OCI-LY1 (cell line): ENCODE results near the gene ELK3.

Source experiments
- H2AFZ ChIP-seq: fragments of 200-600 bp; sonication (generic), shearing (Covaris generic); 2 replicates; pipeline ENCODE4 v1.6.0; 2014; ENCODE audit warnings: antibody characterized with exemption, mild to moderate bottlenecking, low read length
- H3F3A ChIP-seq: fragments of 200-600 bp; sonication (generic), shearing (Covaris generic); 2 replicates; pipeline ENCODE4 v1.6.0; 2014; ENCODE audit warnings: mild to moderate bottlenecking, antibody characterized with exemption, low read length, moderate library complexity; ENCODE audit not compliant: insufficient read depth
- H3K27ac ChIP-seq: fragments of 200-600 bp; sonication (generic); 2 replicates; pipeline ENCODE4 v1.5.1; 2014; ENCODE audit warnings: low read length, mixed run types, mild to moderate bottlenecking, low read depth; ENCODE audit not compliant: poor library complexity, severe bottlenecking
- H3K27me3 ChIP-seq: fragments of 200-600 bp; sonication (generic); 2 replicates; pipeline ENCODE4 v1.6.0; 2014; ENCODE audit warnings: antibody characterized with exemption, mild to moderate bottlenecking, low read length, moderate library complexity; ENCODE audit not compliant: insufficient read depth
- H3K36me3 ChIP-seq: fragments of 200-600 bp; sonication (generic); 2 replicates; pipeline ENCODE4 v1.6.1; 2014; ENCODE audit warnings: mild to moderate bottlenecking, antibody characterized with exemption, low read length, moderate library complexity, mixed read lengths; ENCODE audit not compliant: insufficient read depth
- H3K4me1 ChIP-seq: fragments of 200-600 bp; sonication (generic); 2 replicates; pipeline ENCODE4 v1.5.1; 2014; ENCODE audit warnings: mild to moderate bottlenecking, low read length, moderate library complexity; ENCODE audit not compliant: insufficient read depth, severe bottlenecking
- H3K4me2 ChIP-seq: fragments of 200-600 bp; sonication (generic), shearing (Covaris generic); 2 replicates; pipeline ENCODE4 v1.6.1; 2014; ENCODE audit warnings: low read length
- H3K4me3 ChIP-seq: fragments of 200-600 bp; sonication (generic); 2 replicates; pipeline ENCODE4 v1.5.1; 2014; ENCODE audit warnings: low read length, low read depth, mild to moderate bottlenecking, mixed read lengths; ENCODE audit not compliant: poor library complexity, severe bottlenecking
- H3K79me2 ChIP-seq: fragments of 200-600 bp; shearing (Covaris generic); 2 replicates; pipeline ENCODE4 v1.6.1; 2016; ENCODE audit warnings: mixed run types, low read length, mixed read lengths; ENCODE audit not compliant: insufficient read depth
- H3K9ac ChIP-seq: fragments of 200-600 bp; sonication (generic), shearing (Covaris generic); 2 replicates; pipeline ENCODE4 v1.6.1; 2014; ENCODE audit warnings: mild to moderate bottlenecking, low read length, mixed read lengths
- H3K9me2 ChIP-seq: fragments of 200-600 bp; sonication (generic), shearing (Covaris generic); 2 replicates; pipeline ENCODE4 v1.6.1; 2014; ENCODE audit warnings: low read depth, mild to moderate bottlenecking, low read length, mixed read lengths
- H3K9me3 ChIP-seq: fragments of 200-600 bp; shearing (Covaris generic); 2 replicates; pipeline ENCODE4 v1.6.1; 2014; ENCODE audit warnings: low read length, mixed read lengths
- H4K20me1 ChIP-seq: fragments of 200-600 bp; sonication (generic), shearing (Covaris generic); 2 replicates; pipeline ENCODE4 v1.6.0; 2016; ENCODE audit warnings: mild to moderate bottlenecking, low read length; ENCODE audit not compliant: insufficient read depth
- CTCF ChIP-seq: fragments of 200-600 bp; sonication (generic), shearing (Covaris generic); IDR thresholded peaks from 2 replicates; pipeline ENCODE4 v1.5.1; 2017; ENCODE audit warnings: mild to moderate bottlenecking, antibody characterized with exemption, low read length, moderate library complexity, mixed read lengths
- EZH2 ChIP-seq: fragments of 200-600 bp; sonication (generic), shearing (Covaris generic); IDR thresholded peaks from 2 replicates; pipeline ENCODE4 v1.8.0; 2017; ENCODE audit warnings: borderline replicate concordance, mixed run types, mild to moderate bottlenecking, antibody characterized with exemption, low read length, moderate library complexity, mixed read lengths

ELK3 gene

GRCh38 chr12:96236221-96236822 is 42.1 kb downstream of the ELK3 start:
- no peaks in the 10 kb centered on the region for H3K79me2 ChIP-seq
- H3K27ac ChIP-seq, result no peak overlapping the region
- H3K36me3 ChIP-seq, result no peaks in the 10 kb centered on the region
- no peaks in the 10 kb centered on the region for H3K9me3 ChIP-seq
- H4K20me1 ChIP-seq, result no peaks in the 10 kb centered on the region
- H3K4me2 ChIP-seq, result no peak overlapping the region
- TF ChIP-seq CTCF (no peak), EZH2 (no peak)
- H3K9ac ChIP-seq, result no peak overlapping the region
- H3K9me2 ChIP-seq, result no peaks in the 10 kb centered on the region
- no peaks in the 10 kb centered on the region for H3K4me1 ChIP-seq
- no peaks in the 10 kb centered on the region for H3K27me3 ChIP-seq
- no peak overlapping the region for H3K4me3 ChIP-seq
- no peaks in the 10 kb centered on the region for H3F3A ChIP-seq
- no peak overlapping the region for H2AFZ ChIP-seq

- Histone ChIP-seq H3K4me3 (no peak overlapping the region), H3K4me2 (no peak overlapping the region), H4K20me1 (no peaks in the 10 kb centered on the region), H2AFZ (no peak overlapping the region), H3F3A (no peaks in the 10 kb centered on the region), H3K4me1 (no peaks in the 10 kb centered on the region), H3K36me3 (no peaks in the 10 kb centered on the region), H3K9me3 (no peaks in the 10 kb centered on the region), H3K79me2 (no peaks in the 10 kb centered on the region), H3K9me2 (no peaks in the 10 kb centered on the region), H3K9ac (no peak overlapping the region), H3K27ac (no peak overlapping the region), H3K27me3 (no peaks in the 10 kb centered on the region; the same call in 1 of the 2 replicates)
- no peak for TF ChIP-seq CTCF
- no peak for TF ChIP-seq EZH2
Observed at GRCh38 chr12:96237035-96237434, 42.9 kb downstream of the ELK3 start.

GRCh38 chr12:96237465-96238077 is 43.4 kb downstream of the ELK3 start:
- Histone ChIP-seq H3K4me2 (no peak overlapping the region), H3K4me1 (no peaks in the 10 kb centered on the region), H3K27ac (no peak overlapping the region), H3K4me3 (no peak overlapping the region), H3K36me3 (no peaks in the 10 kb centered on the region), H4K20me1 (no peaks in the 10 kb centered on the region), H3K27me3 (no peaks in the 10 kb centered on the region; the same call in 1 of the 2 replicates), H3K9me2 (no peaks in the 10 kb centered on the region), H3K79me2 (no peaks in the 10 kb centered on the region), H3F3A (no peaks in the 10 kb centered on the region), H3K9ac (no peak overlapping the region), H2AFZ (no peak overlapping the region), H3K9me3 (no peaks in the 10 kb centered on the region)
- no peak for TF ChIP-seq EZH2
- TF ChIP-seq CTCF, result no peak
